SK-N-SH treated with all-trans-retinoic acid at 6 μM for 48 hours (cell line): Measurements from ENCODE around the gene GPR153.

Experiments used
- ATAC-seq: fragments of 200-7000 bp; cut with Tn5 transposase; 3 replicates; pipeline ENCODE4 v1.9.1; 2020; ENCODE audit warnings: mild to moderate bottlenecking, moderate library complexity
- CREB5 ChIP-seq: fragments of 250-450 bp; sonication (Bioruptor Pico); IDR thresholded peaks from 2 replicates; pipeline ENCODE4 v1.5.1; 2020; ENCODE audit warnings: low read depth, mild to moderate bottlenecking, moderate library complexity
- CSDC2 ChIP-seq: fragments of 250-450 bp; sonication (Bioruptor Pico); IDR thresholded peaks from 2 replicates; pipeline ENCODE4 v1.5.0; 2020; ENCODE audit warnings: mild to moderate bottlenecking, moderate library complexity
- ESRRG ChIP-seq: fragments of 250-450 bp; sonication (Bioruptor Pico); IDR thresholded peaks from 2 replicates; pipeline ENCODE4 v1.6.1; 2021; ENCODE audit warnings: mild to moderate bottlenecking
- GLIS3 ChIP-seq: fragments of 250-450 bp; sonication (Bioruptor Pico); IDR thresholded peaks from 2 replicates; pipeline ENCODE4 v1.5.0; 2020; ENCODE audit warnings: mild to moderate bottlenecking, moderate library complexity
- PATZ1 ChIP-seq: fragments of 250-450 bp; sonication (Bioruptor Pico); IDR thresholded peaks from 2 replicates; pipeline ENCODE4 v1.8.0; 2020; ENCODE audit warnings: mild to moderate bottlenecking, moderate library complexity, borderline replicate concordance
- POU6F1 ChIP-seq: fragments of 250-450 bp; sonication (Bioruptor Pico); IDR thresholded peaks from 2 replicates; pipeline ENCODE4 v1.8.0; 2021; ENCODE audit warnings: low read depth, mild to moderate bottlenecking, moderate library complexity, borderline replicate concordance
- PPARA ChIP-seq: fragments of 250-450 bp; sonication (Bioruptor Pico); IDR thresholded peaks from 2 replicates; pipeline ENCODE4 v1.5.0; 2020; ENCODE audit warnings: mild to moderate bottlenecking, borderline replicate concordance
- RARB ChIP-seq: fragments of 250-450 bp; sonication (Bioruptor Pico); IDR thresholded peaks from 2 replicates; pipeline ENCODE4 v1.8.0; 2021; ENCODE audit warnings: mild to moderate bottlenecking, moderate library complexity
- TCF4 ChIP-seq: fragments of 250-450 bp; sonication (Bioruptor Pico); IDR thresholded peaks from 2 replicates; pipeline ENCODE4 v1.8.0; 2021; ENCODE audit warnings: mild to moderate bottlenecking, moderate library complexity, borderline replicate concordance
- ZC3H10 ChIP-seq: fragments of 250-450 bp; sonication (Bioruptor Pico); IDR thresholded peaks from 2 replicates; pipeline ENCODE4 v1.5.1; 2021; ENCODE audit warnings: mild to moderate bottlenecking, moderate library complexity
- ZFP3 ChIP-seq: fragments of 250-450 bp; sonication (Bioruptor Pico); IDR thresholded peaks from 2 replicates; pipeline ENCODE4 v1.5.0; 2020; ENCODE audit warnings: mild to moderate bottlenecking, moderate library complexity
- ZFP30 ChIP-seq: fragments of 450-650 bp; formaldehyde crosslinking; IDR thresholded peaks from 2 replicates; pipeline ENCODE4 v1.5.0; 2022; ENCODE audit warnings: mild to moderate bottlenecking, moderate library complexity
- ZNF565 ChIP-seq: fragments of 450-650 bp; formaldehyde crosslinking; conservative IDR thresholded peaks from 2 replicates; pipeline ENCODE4 v1.5.0; 2020; ENCODE audit warnings: low read depth, mild to moderate bottlenecking, moderate library complexity
- TF ChIP-seq, protein P1 (sequence below): fragments of 250-450 bp; sonication (Bioruptor Pico); IDR thresholded peaks from 2 replicates; pipeline ENCODE4 v1.5.1; 2021; ENCODE audit warnings: mild to moderate bottlenecking, moderate library complexity
- TF ChIP-seq, protein P2 (sequence below): fragments of 250-450 bp; sonication (Bioruptor Pico); IDR thresholded peaks from 2 replicates; pipeline ENCODE4 v1.5.0; 2020; ENCODE audit warnings: mild to moderate bottlenecking, moderate library complexity

The GPR153 gene

GRCh38 chr1:6206520-6206855 is 54.4 kb downstream of the GPR153 start:
- ATAC-seq, result no peak
- TF ChIP-seq TCF4 (no peak), ZFP30 (CRISPR knock-in tag) (no peak), PATZ1 (CRISPR knock-in tag) (no peak), CSDC2 (CRISPR knock-in tag) (no peak), ZC3H10 (no peak), PPARA (no peak), RARB (CRISPR knock-in tag) (no peak), ESRRG (CRISPR knock-in tag) (no peak), GLIS3 (CRISPR knock-in tag) (no peak), CREB5 (CRISPR knock-in tag) (no peak), POU6F1 (CRISPR knock-in tag) (no peak)
- TF ChIP-seq, protein P1, sequence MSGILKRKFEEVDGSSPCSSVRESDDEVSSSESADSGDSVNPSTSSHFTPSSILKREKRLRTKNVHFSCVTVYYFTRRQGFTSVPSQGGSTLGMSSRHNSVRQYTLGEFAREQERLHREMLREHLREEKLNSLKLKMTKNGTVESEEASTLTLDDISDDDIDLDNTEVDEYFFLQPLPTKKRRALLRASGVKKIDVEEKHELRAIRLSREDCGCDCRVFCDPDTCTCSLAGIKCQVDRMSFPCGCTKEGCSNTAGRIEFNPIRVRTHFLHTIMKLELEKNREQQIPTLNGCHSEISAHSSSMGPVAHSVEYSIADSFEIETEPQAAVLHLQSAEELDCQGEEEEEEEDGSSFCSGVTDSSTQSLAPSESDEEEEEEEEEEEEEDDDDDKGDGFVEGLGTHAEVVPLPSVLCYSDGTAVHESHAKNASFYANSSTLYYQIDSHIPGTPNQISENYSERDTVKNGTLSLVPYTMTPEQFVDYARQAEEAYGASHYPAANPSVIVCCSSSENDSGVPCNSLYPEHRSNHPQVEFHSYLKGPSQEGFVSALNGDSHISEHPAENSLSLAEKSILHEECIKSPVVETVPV, result no peak
- TF ChIP-seq, protein P2, sequence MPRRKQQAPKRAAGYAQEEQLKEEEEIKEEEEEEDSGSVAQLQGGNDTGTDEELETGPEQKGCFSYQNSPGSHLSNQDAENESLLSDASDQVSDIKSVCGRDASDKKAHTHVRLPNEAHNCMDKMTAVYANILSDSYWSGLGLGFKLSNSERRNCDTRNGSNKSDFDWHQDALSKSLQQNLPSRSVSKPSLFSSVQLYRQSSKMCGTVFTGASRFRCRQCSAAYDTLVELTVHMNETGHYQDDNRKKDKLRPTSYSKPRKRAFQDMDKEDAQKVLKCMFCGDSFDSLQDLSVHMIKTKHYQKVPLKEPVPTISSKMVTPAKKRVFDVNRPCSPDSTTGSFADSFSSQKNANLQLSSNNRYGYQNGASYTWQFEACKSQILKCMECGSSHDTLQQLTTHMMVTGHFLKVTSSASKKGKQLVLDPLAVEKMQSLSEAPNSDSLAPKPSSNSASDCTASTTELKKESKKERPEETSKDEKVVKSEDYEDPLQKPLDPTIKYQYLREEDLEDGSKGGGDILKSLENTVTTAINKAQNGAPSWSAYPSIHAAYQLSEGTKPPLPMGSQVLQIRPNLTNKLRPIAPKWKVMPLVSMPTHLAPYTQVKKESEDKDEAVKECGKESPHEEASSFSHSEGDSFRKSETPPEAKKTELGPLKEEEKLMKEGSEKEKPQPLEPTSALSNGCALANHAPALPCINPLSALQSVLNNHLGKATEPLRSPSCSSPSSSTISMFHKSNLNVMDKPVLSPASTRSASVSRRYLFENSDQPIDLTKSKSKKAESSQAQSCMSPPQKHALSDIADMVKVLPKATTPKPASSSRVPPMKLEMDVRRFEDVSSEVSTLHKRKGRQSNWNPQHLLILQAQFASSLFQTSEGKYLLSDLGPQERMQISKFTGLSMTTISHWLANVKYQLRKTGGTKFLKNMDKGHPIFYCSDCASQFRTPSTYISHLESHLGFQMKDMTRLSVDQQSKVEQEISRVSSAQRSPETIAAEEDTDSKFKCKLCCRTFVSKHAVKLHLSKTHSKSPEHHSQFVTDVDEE (CRISPR knock-in tag), result no peak

DNA sequence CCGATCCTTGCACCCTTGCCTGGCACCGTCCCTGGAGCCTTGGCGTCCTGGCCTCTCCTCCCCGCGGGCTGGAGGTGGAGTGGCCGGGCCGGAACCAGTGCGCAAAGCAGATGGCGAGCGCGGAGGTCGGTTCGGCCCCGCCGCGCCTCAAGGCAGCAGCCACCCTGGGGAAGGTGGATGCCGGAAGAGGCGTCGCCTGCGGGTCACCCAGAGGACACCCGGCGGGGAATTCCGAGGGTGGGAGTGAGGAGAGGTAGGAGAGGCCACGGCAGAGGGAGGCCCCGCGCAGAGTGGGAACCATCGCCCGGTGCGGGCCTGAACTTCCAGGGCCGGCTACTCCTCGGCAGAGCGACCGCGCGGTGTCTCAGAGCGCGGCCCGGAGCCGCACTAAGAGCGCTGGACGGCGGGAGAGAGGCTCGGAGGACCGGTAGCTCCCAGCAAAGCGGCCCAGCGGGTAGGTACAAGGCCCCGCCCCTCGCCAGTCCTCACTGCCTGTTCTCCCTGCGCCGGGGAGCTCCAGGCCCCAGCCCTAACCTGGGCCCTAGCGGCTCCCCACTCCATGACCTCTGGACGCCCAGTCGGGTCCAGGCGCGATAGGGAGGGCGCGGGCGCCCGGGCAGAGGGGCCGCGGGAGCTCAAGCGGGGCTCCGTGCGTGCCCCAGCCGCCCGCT is 54.9 kb downstream of the GPR153 start, which contains the start of gene RNF207:
Gene RNF207 (plus strand): TSS at position 271 of the 671 bp plus-strand sequence. CDS start 417 bp downstream, outside the sequence.
- TF ChIP-seq ZFP3, result no peak
- no peak for TF ChIP-seq RARB (CRISPR knock-in tag)
- no peak for TF ChIP-seq POU6F1 (CRISPR knock-in tag)
- TF ChIP-seq ZFP30 (CRISPR knock-in tag), result no peak
- TF ChIP-seq, protein P2 (CRISPR knock-in tag), result no peak
- no peak for TF ChIP-seq CSDC2 (CRISPR knock-in tag)
- TF ChIP-seq TCF4, result no peak
- TF ChIP-seq ZNF565 (CRISPR knock-in tag), result no peak
- TF ChIP-seq GLIS3 (CRISPR knock-in tag), result no peak
- TF ChIP-seq, protein P1, result no peak
- TF ChIP-seq CREB5 (CRISPR knock-in tag), result no peak
- TF ChIP-seq ZC3H10, result no peak
- no peak for ATAC-seq
